Tibial nerve (tissue), 3 donors: ENCODE results near the gene FCGR3B.
"Not testable (repeated sequence)": the region's sequence is repeated elsewhere in the genome, so short reads cannot be mapped to it uniquely, and the experiment has no call there.

Experiments used
- POLR2A ChIP-seq, 2 donors: fragments of 450-650 bp; IDR thresholded peaks; one replicate each; pipeline ENCODE4 v1.6.1; 2017; ENCODE audit warnings: antibody characterized with exemption in 2 of 2, mild to moderate bottlenecking in 2 of 2, moderate library complexity in 2 of 2
- TF ChIP-seq, protein P1 (sequence below), 5 experiments: fragments of 200-600 bp in 3 of 5; fragments of 450-650 bp in 2 of 5; sonication (generic) in 3 of 5; IDR thresholded peaks; one replicate each; pipeline ENCODE4 v1.5.1; 2016 to 2019; ENCODE audit warnings: antibody characterized with exemption in 5 of 5, mild to moderate bottlenecking in 3 of 5, moderate library complexity in 2 of 5

DNA sequence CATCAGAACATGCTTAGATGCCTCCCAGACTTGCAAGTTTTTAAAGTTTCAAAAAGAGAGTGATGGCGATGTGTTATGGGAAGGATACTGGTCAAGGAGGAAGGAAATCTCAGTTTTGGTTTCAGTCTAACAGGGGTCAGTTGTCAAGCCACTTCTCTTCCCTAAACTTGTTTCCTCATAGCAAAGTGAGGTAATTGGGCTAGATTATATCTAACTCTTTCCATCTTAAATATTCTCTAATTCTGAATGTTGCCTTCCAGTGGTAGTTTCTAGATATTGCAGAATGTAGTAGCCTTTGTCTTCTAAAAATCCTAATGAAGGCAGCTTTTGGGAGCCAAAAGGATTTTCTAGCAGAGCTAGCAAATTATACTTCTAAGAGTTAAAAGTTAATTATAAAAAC lies 11.7 kb upstream of the FCGR3B start:
- TF ChIP-seq POLR2A (IDR thresholded peaks at IDR 0.05), result not testable (repeated sequence)
- TF ChIP-seq, protein P1, sequence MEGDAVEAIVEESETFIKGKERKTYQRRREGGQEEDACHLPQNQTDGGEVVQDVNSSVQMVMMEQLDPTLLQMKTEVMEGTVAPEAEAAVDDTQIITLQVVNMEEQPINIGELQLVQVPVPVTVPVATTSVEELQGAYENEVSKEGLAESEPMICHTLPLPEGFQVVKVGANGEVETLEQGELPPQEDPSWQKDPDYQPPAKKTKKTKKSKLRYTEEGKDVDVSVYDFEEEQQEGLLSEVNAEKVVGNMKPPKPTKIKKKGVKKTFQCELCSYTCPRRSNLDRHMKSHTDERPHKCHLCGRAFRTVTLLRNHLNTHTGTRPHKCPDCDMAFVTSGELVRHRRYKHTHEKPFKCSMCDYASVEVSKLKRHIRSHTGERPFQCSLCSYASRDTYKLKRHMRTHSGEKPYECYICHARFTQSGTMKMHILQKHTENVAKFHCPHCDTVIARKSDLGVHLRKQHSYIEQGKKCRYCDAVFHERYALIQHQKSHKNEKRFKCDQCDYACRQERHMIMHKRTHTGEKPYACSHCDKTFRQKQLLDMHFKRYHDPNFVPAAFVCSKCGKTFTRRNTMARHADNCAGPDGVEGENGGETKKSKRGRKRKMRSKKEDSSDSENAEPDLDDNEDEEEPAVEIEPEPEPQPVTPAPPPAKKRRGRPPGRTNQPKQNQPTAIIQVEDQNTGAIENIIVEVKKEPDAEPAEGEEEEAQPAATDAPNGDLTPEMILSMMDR (IDR thresholded peaks at IDR 0.05), result peak in 1 of 5 experiments; percentile 25
